Neural progenitor cell (in vitro differentiated cells): ENCODE data around the gene CENPP. TPM values are rescaled to one million over a fixed set of nuclear protein-coding genes. Genes with fewer than 3 reads are reported as not detected.
A peak's percentile ranks its signal among the peaks of the same experiment; 100 is the strongest.

ENCODE experiments used
- DNase-seq: peaks from one replicate; pipeline ENCODE4 v3.0.0-alpha.2; 2016; ENCODE audit warnings: low spot score
- H2AFZ ChIP-seq: fragments of 200-600 bp; sonication (generic); replicated peaks from 2 replicates; pipeline ENCODE4 v1.6.1; 2016; ENCODE audit warnings: antibody characterized with exemption
- H3F3A ChIP-seq: fragments of 200-600 bp; sonication (generic); 2 replicates; pipeline ENCODE4 v1.6.1; 2016; ENCODE audit warnings: antibody characterized with exemption, low read depth
- H3K27ac ChIP-seq: fragments of 200-600 bp; sonication (generic); 2 replicates; pipeline ENCODE4 v1.5.1; 2016; ENCODE audit warnings: mild to moderate bottlenecking
- H3K27me3 ChIP-seq: fragments of 200-600 bp; sonication (generic); 2 replicates; pipeline ENCODE4 v1.6.1; 2016; ENCODE audit warnings: mild to moderate bottlenecking, moderate library complexity
- H3K36me3 ChIP-seq: fragments of 200-600 bp; sonication (generic); 2 replicates; pipeline ENCODE4 v1.5.1; 2016
- H3K4me1 ChIP-seq: fragments of 200-600 bp; sonication (generic); 2 replicates; pipeline ENCODE4 v1.6.1; 2016; ENCODE audit warnings: mixed run types
- H3K4me2 ChIP-seq: fragments of 200-600 bp; sonication (generic); 2 replicates; pipeline ENCODE4 v1.6.1; 2016
- H3K4me3 ChIP-seq: fragments of 200-600 bp; sonication (generic); 2 replicates; pipeline ENCODE4 v1.5.1; 2016
- H3K79me2 ChIP-seq: fragments of 200-600 bp; sonication (generic); 2 replicates; pipeline ENCODE4 v1.6.1; 2016; ENCODE audit warnings: low read depth
- H3K9ac ChIP-seq: fragments of 200-600 bp; sonication (generic); 2 replicates; pipeline ENCODE4 v1.6.1; 2016
- H3K9me3 ChIP-seq: fragments of 200-600 bp; sonication (generic); 2 replicates; pipeline ENCODE4 v1.5.1; 2016; ENCODE audit warnings: low read depth
- H4K20me1 ChIP-seq: fragments of 200-600 bp; sonication (generic); 2 replicates; pipeline ENCODE4 v1.6.1; 2016; ENCODE audit warnings: low read depth
- H3K27ac Mint-ChIP-seq: 3 replicates; pipeline ENCODE4 v1.8.0; 2021; ENCODE audit warnings: mixed read lengths
- H3K27me3 Mint-ChIP-seq: 2 replicates; pipeline ENCODE4 v1.8.0; 2022; ENCODE audit warnings: low read depth, mild to moderate bottlenecking, inconsistent platforms, moderate library complexity, mixed read lengths; ENCODE audit not compliant: insufficient read depth
- H3K36me3 Mint-ChIP-seq: 3 replicates; pipeline ENCODE4 v1.8.0; 2021; ENCODE audit warnings: mixed read lengths
- H3K4me1 Mint-ChIP-seq: 3 replicates; pipeline ENCODE4 v1.8.0; 2021; ENCODE audit warnings: mixed read lengths
- H3K4me3 Mint-ChIP-seq: 3 replicates; pipeline ENCODE4 v1.8.0; 2021; ENCODE audit warnings: mild to moderate bottlenecking, moderate library complexity, mixed read lengths
- H3K9me3 Mint-ChIP-seq: 3 replicates; pipeline ENCODE4 v1.8.0; 2020; ENCODE audit warnings: mixed read lengths
- EZH2 ChIP-seq: fragments of 200-600 bp; sonication (generic); IDR thresholded peaks from 2 replicates; pipeline ENCODE4 v1.6.1; 2017; ENCODE audit warnings: antibody characterized with exemption, mild to moderate bottlenecking, moderate library complexity
- EZH2phosphoT487 ChIP-seq: fragments of 200-600 bp; sonication (generic); IDR thresholded peaks from 2 replicates; pipeline ENCODE4 v1.6.1; 2017; ENCODE audit warnings: antibody characterized with exemption
- total RNA-seq: library from RNA; depleted of rRNA; stranded (reverse); fragments of >200 nt; gene quantifications from 2 replicates; pipeline ENCODE4 v1.2.3, GENCODE V29; 2015; ENCODE audit warnings: low replicate concordance
- TF ChIP-seq, protein P1 (sequence below): fragments of 200-600 bp; sonication (generic); IDR thresholded peaks from 2 replicates; pipeline ENCODE4 v1.5.1; 2017; ENCODE audit warnings: antibody characterized with exemption, mild to moderate bottlenecking

Gene CENPP
- total RNA-seq, 1 donor from 2014 or later = 10.7 TPM

DNA sequence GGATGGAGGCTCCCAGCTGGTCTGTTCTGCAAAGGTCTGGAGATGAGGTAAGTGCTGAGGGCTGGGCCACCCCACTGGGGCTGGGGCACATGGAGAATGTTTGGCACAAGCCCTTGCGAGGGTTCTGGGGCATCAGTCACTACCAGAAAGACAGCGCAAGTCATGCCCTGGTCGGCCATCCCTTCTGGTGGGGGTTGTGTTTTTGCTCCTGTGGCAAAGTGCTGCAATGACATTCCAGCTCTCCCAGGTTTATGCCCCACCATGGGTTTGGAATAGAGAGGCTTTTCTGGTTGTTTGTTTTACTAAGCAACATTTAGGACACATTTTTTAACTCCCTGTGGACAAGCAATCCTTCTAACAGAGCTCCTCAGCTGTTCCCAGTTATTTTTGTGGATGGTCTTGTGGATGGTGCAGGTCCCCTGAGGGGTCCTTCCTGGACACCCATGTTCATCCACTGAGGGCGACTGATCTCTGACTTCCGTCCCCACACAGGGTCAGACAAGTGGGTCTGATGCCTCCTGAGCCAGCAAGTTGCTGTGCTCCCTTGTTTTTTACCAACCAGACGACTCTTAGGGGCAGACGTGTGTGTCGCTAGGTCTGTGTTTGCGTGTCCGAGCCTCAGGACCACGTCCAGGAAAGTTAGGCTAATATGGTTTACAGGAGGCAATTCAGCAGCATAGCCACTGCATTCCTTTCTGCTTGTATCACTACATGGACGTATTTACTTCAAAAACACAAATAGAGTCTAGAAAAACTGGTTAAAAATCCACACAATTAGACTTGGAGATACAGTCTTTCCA, 274.9 kb downstream of the CENPP start:
- Histone ChIP-seq H3K9me3 (peaks cover 9% of the 10 kb centered on the region), H3K4me3 (no peak overlapping the region), H3K9ac (no peak overlapping the region), H3K27me3 (no peaks in the 10 kb centered on the region), H3K4me2 (no peak overlapping the region), H4K20me1 (no peaks in the 10 kb centered on the region), H3K27ac (no peak overlapping the region), H3F3A (no peaks in the 10 kb centered on the region), H3K4me1 (no peaks in the 10 kb centered on the region), H3K36me3 (no peaks in the 10 kb centered on the region), H3K79me2 (no peaks in the 10 kb centered on the region), H2AFZ (no peak overlapping the region)
- peak overlapping the region; percentile 81 for H3K27ac Mint-ChIP-seq
- peaks cover 10% of the 10 kb centered on the region for H3K27me3 Mint-ChIP-seq
- TF ChIP-seq, protein P1, sequence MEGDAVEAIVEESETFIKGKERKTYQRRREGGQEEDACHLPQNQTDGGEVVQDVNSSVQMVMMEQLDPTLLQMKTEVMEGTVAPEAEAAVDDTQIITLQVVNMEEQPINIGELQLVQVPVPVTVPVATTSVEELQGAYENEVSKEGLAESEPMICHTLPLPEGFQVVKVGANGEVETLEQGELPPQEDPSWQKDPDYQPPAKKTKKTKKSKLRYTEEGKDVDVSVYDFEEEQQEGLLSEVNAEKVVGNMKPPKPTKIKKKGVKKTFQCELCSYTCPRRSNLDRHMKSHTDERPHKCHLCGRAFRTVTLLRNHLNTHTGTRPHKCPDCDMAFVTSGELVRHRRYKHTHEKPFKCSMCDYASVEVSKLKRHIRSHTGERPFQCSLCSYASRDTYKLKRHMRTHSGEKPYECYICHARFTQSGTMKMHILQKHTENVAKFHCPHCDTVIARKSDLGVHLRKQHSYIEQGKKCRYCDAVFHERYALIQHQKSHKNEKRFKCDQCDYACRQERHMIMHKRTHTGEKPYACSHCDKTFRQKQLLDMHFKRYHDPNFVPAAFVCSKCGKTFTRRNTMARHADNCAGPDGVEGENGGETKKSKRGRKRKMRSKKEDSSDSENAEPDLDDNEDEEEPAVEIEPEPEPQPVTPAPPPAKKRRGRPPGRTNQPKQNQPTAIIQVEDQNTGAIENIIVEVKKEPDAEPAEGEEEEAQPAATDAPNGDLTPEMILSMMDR = no peak
- TF ChIP-seq EZH2phosphoT487 = no peak
- TF ChIP-seq EZH2 = no peak
- H3K4me1 Mint-ChIP-seq = no peaks in the 10 kb centered on the region
- H3K36me3 Mint-ChIP-seq = no peaks in the 10 kb centered on the region
- no peak for DNase-seq
- H3K4me3 Mint-ChIP-seq = no peak overlapping the region
- peaks cover 17% of the 10 kb centered on the region for H3K9me3 Mint-ChIP-seq

DNA sequence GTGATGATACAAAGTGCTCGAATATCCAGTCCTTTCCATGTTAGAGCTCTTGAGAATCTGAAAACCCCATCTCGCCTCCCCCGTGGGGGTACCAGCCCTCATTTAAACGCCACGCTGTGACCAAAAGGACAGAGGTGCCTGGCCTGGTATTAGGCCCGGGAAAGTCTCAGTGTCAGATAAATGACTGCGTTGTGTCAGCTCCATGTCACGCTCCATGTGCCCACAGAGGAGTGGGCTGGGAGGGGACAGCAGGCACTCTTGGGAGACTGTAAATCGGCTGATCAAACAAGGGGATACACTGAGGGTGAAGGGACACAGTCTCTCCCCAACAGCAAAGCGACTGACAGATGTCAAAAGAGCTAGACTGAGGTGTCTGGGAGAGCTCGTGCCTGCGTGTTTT, 275.7 kb downstream of the CENPP start:
- Mint-ChIP-seq H3K4me3 (no peak overlapping the region), H3K4me1 (no peaks in the 10 kb centered on the region), H3K27me3 (peaks cover 10% of the 10 kb centered on the region), H3K27ac (peak overlapping the region; percentile 78), H3K9me3 (peaks cover 20% of the 10 kb centered on the region), H3K36me3 (no peaks in the 10 kb centered on the region)
- Histone ChIP-seq H3K27ac (no peak overlapping the region), H3K79me2 (no peaks in the 10 kb centered on the region), H3K9me3 (peaks cover 13% of the 10 kb centered on the region), H3K9ac (no peak overlapping the region), H4K20me1 (no peaks in the 10 kb centered on the region), H3K4me1 (no peaks in the 10 kb centered on the region), H2AFZ (no peak overlapping the region), H3K4me2 (no peak overlapping the region), H3F3A (no peaks in the 10 kb centered on the region), H3K27me3 (no peaks in the 10 kb centered on the region), H3K4me3 (no peak overlapping the region), H3K36me3 (no peaks in the 10 kb centered on the region)
- no peak for DNase-seq
- TF ChIP-seq, protein P1 = no peak
- TF ChIP-seq EZH2 = no peak
- no peak for TF ChIP-seq EZH2phosphoT487

DNA sequence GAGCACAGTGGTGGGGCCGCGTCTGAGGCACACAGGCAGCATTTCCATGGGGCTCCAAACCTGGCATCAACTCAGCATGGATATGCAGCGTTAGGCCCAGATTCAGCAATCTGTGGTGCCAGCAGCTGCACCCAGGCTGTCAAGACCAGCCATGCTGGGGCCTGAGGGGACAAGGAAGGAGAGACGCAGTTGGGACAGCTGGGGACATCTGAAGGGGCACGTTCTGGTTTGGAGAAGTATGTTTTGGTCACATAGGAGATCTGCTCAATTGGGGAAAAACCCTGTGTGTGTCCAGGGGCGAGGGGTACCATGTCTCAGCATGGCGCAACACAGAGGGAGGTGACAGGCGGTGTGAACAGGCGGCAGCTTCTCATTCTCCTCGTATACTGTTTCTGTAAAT, 276.7 kb downstream of the CENPP start:
- Histone ChIP-seq H3K9ac (no peak overlapping the region), H3K9me3 (peaks cover 13% of the 10 kb centered on the region), H3K4me1 (no peaks in the 10 kb centered on the region), H3K4me3 (no peak overlapping the region), H3F3A (no peaks in the 10 kb centered on the region), H3K27me3 (no peaks in the 10 kb centered on the region), H4K20me1 (no peaks in the 10 kb centered on the region), H3K27ac (no peak overlapping the region), H3K36me3 (no peaks in the 10 kb centered on the region), H3K79me2 (no peaks in the 10 kb centered on the region), H2AFZ (no peak overlapping the region), H3K4me2 (no peak overlapping the region)
- Mint-ChIP-seq H3K27me3 (peaks cover 10% of the 10 kb centered on the region), H3K36me3 (no peaks in the 10 kb centered on the region), H3K4me3 (no peak overlapping the region), H3K9me3 (peaks cover 20% of the 10 kb centered on the region), H3K27ac (no peak overlapping the region), H3K4me1 (no peaks in the 10 kb centered on the region)
- no peak for TF ChIP-seq EZH2
- TF ChIP-seq, protein P1 = no peak
- TF ChIP-seq EZH2phosphoT487 = no peak
- DNase-seq = no peak
